ENCODE results near the gene KIAA1217.

The KIAA1217 gene

GRCh38 chr10:24465124-24465874, 256.4 kb downstream of the KIAA1217 start:
- no peak overlapping the region for H3K4me3 ChIP-seq (ENCODE audit: control insufficient read depth, low read depth, low read length)
- DNase-seq (ENCODE audit: low read depth), result peak; percentile 90
- no peak for TF ChIP-seq CTCF (conservative IDR thresholded peaks at IDR 0.05; ENCODE audit: control insufficient read depth, insufficient read depth, low read depth, low read length)

GRCh38 chr10:24465891-24466818, 257.2 kb downstream of the KIAA1217 start:
- peak overlapping the region; percentile 65 for H3K4me3 ChIP-seq (ENCODE audit: control insufficient read depth, low read depth, low read length)
- peak; percentile 97 for DNase-seq (ENCODE audit: low read depth)
- no peak for TF ChIP-seq CTCF (conservative IDR thresholded peaks at IDR 0.05; ENCODE audit: control insufficient read depth, insufficient read depth, low read depth, low read length)

GRCh38 chr10:24467136-24467535, 258.2 kb downstream of the KIAA1217 start:
- TF ChIP-seq CTCF (conservative IDR thresholded peaks at IDR 0.05; ENCODE audit: control insufficient read depth, insufficient read depth, low read depth, low read length), result no peak
- peak overlapping the region; percentile 65 for H3K4me3 ChIP-seq (ENCODE audit: control insufficient read depth, low read depth, low read length)

GRCh38 chr10:24467605-24468004, 258.7 kb downstream of the KIAA1217 start:
- peak overlapping the region; percentile 65 for H3K4me3 ChIP-seq (ENCODE audit: control insufficient read depth, low read depth, low read length)
- peak; percentile 37 for DNase-seq (ENCODE audit: low read depth)
- no peak for TF ChIP-seq CTCF (conservative IDR thresholded peaks at IDR 0.05; ENCODE audit: control insufficient read depth, insufficient read depth, low read depth, low read length)

More at GRCh38 chr10:24467136-24467535, 258.2 kb downstream of the KIAA1217 start:
- no peak for DNase-seq (ENCODE audit: low read depth)

GRCh38 chr10:24468281-24468751, 259.4 kb downstream of the KIAA1217 start:
- no peak overlapping the region for H3K4me3 ChIP-seq (ENCODE audit: control insufficient read depth, low read depth, low read length)
- peak; percentile 51 for DNase-seq (ENCODE audit: low read depth)
- TF ChIP-seq CTCF (conservative IDR thresholded peaks at IDR 0.05; ENCODE audit: control insufficient read depth, insufficient read depth, low read depth, low read length), result no peak

GRCh38 chr10:24469993-24470392, 261.1 kb downstream of the KIAA1217 start:
- no peak overlapping the region for H3K4me3 ChIP-seq (ENCODE audit: control insufficient read depth, low read depth, low read length)
- no peak for TF ChIP-seq CTCF (conservative IDR thresholded peaks at IDR 0.05; ENCODE audit: control insufficient read depth, insufficient read depth, low read depth, low read length)
- DNase-seq (ENCODE audit: low read depth), result no peak
